Adrenal gland (tissue), 12 donors: ENCODE measurements around the gene PLA2R1. TPM values are rescaled to one million over a fixed set of nuclear protein-coding genes. Genes with fewer than 3 reads are reported as not detected.

Source experiments
- DNase-seq, 7 donors: peaks; one replicate each; pipeline ENCODE4 v3.0.0-alpha.2; 2019 to 2020
- H3K27ac ChIP-seq, 5 donors: fragments of 200-600 bp; sonication (generic) in 4 of 5; 1 replicate in 3 of 5; 2 replicates in 2 of 5; pipeline versions ENCODE4 v1.5.1 to v1.8.0; 2016 to 2020; ENCODE audit warnings: mild to moderate bottlenecking in 1 of 5
- H3K27me3 ChIP-seq: fragments of 200-600 bp; 2 replicates; pipeline ENCODE4 v1.8.0; 2021
- H3K36me3 ChIP-seq, 2 donors: fragments of 200-600 bp; replicated peaks in 1 of 2; 1 replicate in 1 of 2; 2 replicates in 1 of 2; pipeline versions ENCODE4 v1.5.1 to v1.8.0; 2018 to 2022
- H3K4me1 ChIP-seq, 2 donors: fragments of 200-600 bp; replicated peaks in 1 of 2; 1 replicate in 1 of 2; 2 replicates in 1 of 2; pipeline versions ENCODE4 v1.5.1 to v1.8.0; 2018 to 2021
- H3K4me3 ChIP-seq, 4 donors: fragments of 200-600 bp; sonication (generic) in 3 of 4; one replicate each; pipeline ENCODE4 v1.5.1; 2016 to 2018
- H3K9me3 ChIP-seq, 3 donors: fragments of 200-600 bp; sonication (generic) in 1 of 3; replicated peaks in 1 of 3; 1 replicate in 2 of 3; 2 replicates in 1 of 3; pipeline versions ENCODE4 v1.5.1 to v1.8.0; 2016 to 2021
- CTCF ChIP-seq, 6 experiments: fragments of 450-650 bp in 4 of 6; fragments of 200-600 bp in 2 of 6; sonication (generic) in 1 of 6; IDR thresholded peaks; 1 replicate in 5 of 6; 2 replicates in 1 of 6; pipeline versions ENCODE4 v1.5.1 to v1.8.0; 2016 to 2021; ENCODE audit warnings: antibody characterized with exemption in 6 of 6, mild to moderate bottlenecking in 2 of 6, moderate library complexity in 1 of 6
- POLR2A ChIP-seq, 2 donors: fragments of 450-650 bp; IDR thresholded peaks; one replicate each; pipeline ENCODE4 v1.6.1; 2017; ENCODE audit warnings: antibody characterized with exemption in 2 of 2, mild to moderate bottlenecking in 2 of 2, moderate library complexity in 1 of 2
- WGBS, 4 donors: extraction: QIAGEN DNeasy Blood & Tissue Kit in 2 of 4; methylation state at CpG; one replicate each; pipeline versions ENCODE4 v1.1.5 to v1.1.7; 2013 to 2017; 5-methylcytosine and 5-hydroxymethylcytosine counted together
- intact Hi-C, 2 donors: fragments of 100-400 bp; cut with DNase I; formaldehyde crosslinking; loops; one replicate each; pipeline versions ENCODE4 v1.14.1 to v1.15.0; 2022 to 2023
- polyA plus RNA-seq, 3 donors: library from polyadenylated mRNA; stranded (reverse); fragments of 200-250 nt in 2 of 3; fragments of 350-450 nt in 1 of 3; fragmentation: Illumina TruSeq in 1 of 3; extraction: RNeasy Lipid Tissue Mini Kit (QIAGEN cat#74804) in 1 of 3; gene quantifications; one replicate each; pipeline ENCODE4 v1.2.3, GENCODE V29; 2013 to 2014
- total RNA-seq, 9 donors: library from RNA; depleted of rRNA in 4 of 9; stranded (reverse); fragments of >200 nt in 4 of 9; fragments of 120-200 nt in 1 of 9; fragmentation: NEBNext Ultra II Directional in 1 of 9; extraction: Animal tissue kit (Norgen Biotek cat#: 25700) in 1 of 9; gene quantifications; one replicate each; pipeline versions ENCODE4 v1.1.0 to v1.2.4, GENCODE V29; 2013 to 2023
- donor health status: healthy with polysubstance abuse.
- donor health status: Bipolar disorder and iron deficiency.
- donor health status: DM: yes; HTN: yes; CAD: no.
- donor health status: DM: no; HTN: no; CAD: no.
- donor health status: DM: no; HTN: no; CAD: no.
- donor health status: DM: yes; HTN: yes; CAD: no.

The PLA2R1 gene
- total and polyA plus RNA-seq, 12 donors, result 2.9 to 11.6 (median 7.1) TPM

GRCh38 chr2:159895258-159896065, 167.0 kb downstream of the PLA2R1 start:
- no peak for DNase-seq
- H3K9me3 ChIP-seq, result no peaks in the 10 kb centered on the region
- TF ChIP-seq POLR2A (IDR thresholded peaks at IDR 0.05) (no peak), CTCF (IDR thresholded peaks at IDR 0.05) (no peak)
- intact Hi-C loops, result no loop called here
- no peaks in the 10 kb centered on the region for H3K27me3 ChIP-seq
- H3K4me1 ChIP-seq, result no peaks in the 10 kb centered on the region
- H3K27ac ChIP-seq, result no peak overlapping the region
- no peak overlapping the region for H3K4me3 ChIP-seq
- WGBS, 4 donors, result 64 to 70% (median 69%) methylated on average over 4 of the region's 4 CpGs
- no peaks in the 10 kb centered on the region for H3K36me3 ChIP-seq

- H3K27me3 ChIP-seq, result no peaks in the 10 kb centered on the region
- H3K9me3 ChIP-seq, result no peaks in the 10 kb centered on the region
- 88 to 90% (median 90%) methylated on average over 8 of the region's 8 CpGs for WGBS, 4 donors
- H3K4me3 ChIP-seq, result no peak overlapping the region
- H3K27ac ChIP-seq, result no peak overlapping the region
- no peaks in the 10 kb centered on the region for H3K4me1 ChIP-seq
- H3K36me3 ChIP-seq, result no peaks in the 10 kb centered on the region
- DNase-seq, result no peak
- TF ChIP-seq POLR2A (IDR thresholded peaks at IDR 0.05) (no peak), CTCF (IDR thresholded peaks at IDR 0.05) (no peak)
- intact Hi-C loops, result no loop called here
Measured at GRCh38 chr2:159894145-159894838, 168.1 kb downstream of the PLA2R1 start.

- H3K4me1 ChIP-seq, result no peaks in the 10 kb centered on the region
- 82 to 89% (median 87%) methylated on average over 8 of the region's 8 CpGs for WGBS, 4 donors
- no peak overlapping the region for H3K27ac ChIP-seq
- H3K27me3 ChIP-seq, result no peaks in the 10 kb centered on the region
- no peak overlapping the region for H3K4me3 ChIP-seq
- H3K36me3 ChIP-seq, result no peaks in the 10 kb centered on the region
- intact Hi-C loops, result no loop called here
- DNase-seq, result no peak
- no peaks in the 10 kb centered on the region for H3K9me3 ChIP-seq
- TF ChIP-seq CTCF (IDR thresholded peaks at IDR 0.05) (no peak), POLR2A (IDR thresholded peaks at IDR 0.05) (no peak)
Measured at GRCh38 chr2:159892990-159893810, 169.2 kb downstream of the PLA2R1 start.
